HepG2 (cell line): Measurements from ENCODE around the gene ATP2B3. TPM values are rescaled to one million over a fixed set of nuclear protein-coding genes. Genes with fewer than 3 reads are reported as not detected.

Experiments used
- GABPB1 ChIP-seq: IDR thresholded peaks from 2 replicates; pipeline ENCODE4 v1.6.1; 2016; ENCODE audit warnings: mild to moderate bottlenecking, missing genetic modification reagents, moderate library complexity, missing compliant biosample characterization
- KDM2A ChIP-seq: sonication (generic); formaldehyde crosslinking; IDR thresholded peaks from 2 replicates; pipeline ENCODE4 v1.4.0; 2020; ENCODE audit warnings: low read depth, missing genetic modification reagents, borderline replicate concordance
- NCOA1 ChIP-seq: sonication (generic); formaldehyde crosslinking; IDR thresholded peaks from 2 replicates; pipeline ENCODE4 v1.9.0; 2021; ENCODE audit warnings: missing genetic modification reagents
- NCOA2 ChIP-seq: sonication (generic); formaldehyde crosslinking; IDR thresholded peaks from 2 replicates; pipeline ENCODE4 v1.8.0; 2022; ENCODE audit warnings: inconsistent platforms
- NFRKB ChIP-seq: fragments of 450-650 bp; IDR thresholded peaks from 2 replicates; pipeline ENCODE4 v1.6.1; 2017
- NKX3-1 ChIP-seq: sonication (generic); formaldehyde crosslinking; IDR thresholded peaks from 2 replicates; pipeline ENCODE4 v1.5.0; 2020; ENCODE audit warnings: missing genetic modification reagents
- NR1H2 ChIP-seq: sonication (generic); formaldehyde crosslinking; IDR thresholded peaks from 2 replicates; pipeline ENCODE4 v1.8.1; 2022; ENCODE audit warnings: low read depth, missing genetic modification reagents, borderline replicate concordance
- POGK ChIP-seq: sonication (generic); formaldehyde crosslinking; conservative IDR thresholded peaks from 2 replicates; pipeline ENCODE4 v1.8.0; 2022; ENCODE audit warnings: mild to moderate bottlenecking, moderate library complexity, missing genetic modification reagents
- POLR2AphosphoS5 ChIP-seq: IDR thresholded peaks from 2 replicates; pipeline ENCODE4 v1.6.1; 2012; ENCODE audit warnings: low read depth, low read length
- PRDM4 ChIP-seq: sonication (generic); formaldehyde crosslinking; IDR thresholded peaks from 2 replicates; pipeline ENCODE4 v1.9.0; 2021; ENCODE audit warnings: missing genetic modification reagents, borderline replicate concordance
- REL ChIP-seq: sonication (generic); formaldehyde crosslinking; conservative IDR thresholded peaks from 2 replicates; pipeline ENCODE4 v1.8.0; 2022; ENCODE audit warnings: mild to moderate bottlenecking, missing genetic modification reagents, moderate library complexity
- SPEN ChIP-seq: sonication (generic); formaldehyde crosslinking; IDR thresholded peaks from 2 replicates; pipeline ENCODE4 v1.5.1; 2020; ENCODE audit warnings: low read depth, mild to moderate bottlenecking, missing genetic modification reagents
- TSC22D2 ChIP-seq: sonication (generic); formaldehyde crosslinking; IDR thresholded peaks from 2 replicates; pipeline ENCODE4 v1.5.1; 2020; ENCODE audit warnings: missing genetic modification reagents, mild to moderate bottlenecking, borderline replicate concordance
- ZFP1 ChIP-seq: IDR thresholded peaks from 2 replicates; pipeline ENCODE4 v1.6.1; 2016
- ZNF20 ChIP-seq: sonication (generic); formaldehyde crosslinking; IDR thresholded peaks from 2 replicates; pipeline ENCODE4 v1.4.0; 2020; ENCODE audit warnings: mild to moderate bottlenecking, moderate library complexity, missing genetic modification reagents
- ZNF296 ChIP-seq: sonication (generic); formaldehyde crosslinking; conservative IDR thresholded peaks from 2 replicates; pipeline ENCODE4 v1.5.0; 2020; ENCODE audit warnings: mild to moderate bottlenecking, missing genetic modification reagents
- ZNF629 ChIP-seq: sonication (generic); formaldehyde crosslinking; conservative IDR thresholded peaks from 2 replicates; pipeline ENCODE4 v1.5.0; 2020; ENCODE audit warnings: missing genetic modification reagents
- ZSCAN31 ChIP-seq: sonication (generic); formaldehyde crosslinking; IDR thresholded peaks from 2 replicates; pipeline ENCODE4 v1.5.0; 2020; ENCODE audit warnings: low read depth, mild to moderate bottlenecking, missing genetic modification reagents
- ZUFSP ChIP-seq: sonication (generic); formaldehyde crosslinking; IDR thresholded peaks from 2 replicates; pipeline ENCODE4 v1.9.0; 2021; ENCODE audit warnings: missing genetic modification reagents, mild to moderate bottlenecking, borderline replicate concordance
- polyA plus RNA-seq, 8 experiments: library from polyadenylated mRNA; depleted of rRNA in 3 of 8; stranded (reverse) in 7 of 8; unstranded in 1 of 8; fragments of >200 nt; fragmentation: Illumina TruSeq in 4 of 8; extraction: Trizol in 4 of 8; gene quantifications; 2 replicates each; pipeline versions ENCODE4 v1.2.1 to v1.2.3, GENCODE V29; 2011 to 2016; ENCODE audit warnings: low read depth in 4 of 8, missing spikeins in 1 of 8, mixed read lengths in 1 of 8; ENCODE audit not compliant: insufficient read depth in 1 of 8
- total RNA-seq, 5 experiments: library from RNA; depleted of rRNA; stranded (reverse); fragments of >200 nt; fragmentation: Illumina TruSeq; extraction: Trizol; gene quantifications; 2 replicates each; pipeline ENCODE4 v1.2.3, GENCODE V29; 2016; ENCODE audit warnings: low read depth in 1 of 5
- TF ChIP-seq, protein P1 (sequence below): sonication (generic); formaldehyde crosslinking; IDR thresholded peaks from 2 replicates; pipeline ENCODE4 v1.5.0; 2020; ENCODE audit warnings: missing genetic modification reagents
- TF ChIP-seq, protein P2 (sequence below), 2 experiments: sonication (generic) in 1 of 2; formaldehyde crosslinking in 1 of 2; IDR thresholded peaks; 2 replicates each; pipeline versions ENCODE4 v1.4.0 to v1.6.1; 2018 to 2020; ENCODE audit warnings: missing genetic modification reagents in 2 of 2, borderline replicate concordance in 1 of 2, low read depth in 1 of 2, mild to moderate bottlenecking in 1 of 2, missing biosample characterization in 1 of 2

ATP2B3 gene
- total and polyA plus RNA-seq, 2 of the 13 experiments (the other 11 are each of a cell fraction or from before 2014, with no cell fraction given) = not detected

DNA sequence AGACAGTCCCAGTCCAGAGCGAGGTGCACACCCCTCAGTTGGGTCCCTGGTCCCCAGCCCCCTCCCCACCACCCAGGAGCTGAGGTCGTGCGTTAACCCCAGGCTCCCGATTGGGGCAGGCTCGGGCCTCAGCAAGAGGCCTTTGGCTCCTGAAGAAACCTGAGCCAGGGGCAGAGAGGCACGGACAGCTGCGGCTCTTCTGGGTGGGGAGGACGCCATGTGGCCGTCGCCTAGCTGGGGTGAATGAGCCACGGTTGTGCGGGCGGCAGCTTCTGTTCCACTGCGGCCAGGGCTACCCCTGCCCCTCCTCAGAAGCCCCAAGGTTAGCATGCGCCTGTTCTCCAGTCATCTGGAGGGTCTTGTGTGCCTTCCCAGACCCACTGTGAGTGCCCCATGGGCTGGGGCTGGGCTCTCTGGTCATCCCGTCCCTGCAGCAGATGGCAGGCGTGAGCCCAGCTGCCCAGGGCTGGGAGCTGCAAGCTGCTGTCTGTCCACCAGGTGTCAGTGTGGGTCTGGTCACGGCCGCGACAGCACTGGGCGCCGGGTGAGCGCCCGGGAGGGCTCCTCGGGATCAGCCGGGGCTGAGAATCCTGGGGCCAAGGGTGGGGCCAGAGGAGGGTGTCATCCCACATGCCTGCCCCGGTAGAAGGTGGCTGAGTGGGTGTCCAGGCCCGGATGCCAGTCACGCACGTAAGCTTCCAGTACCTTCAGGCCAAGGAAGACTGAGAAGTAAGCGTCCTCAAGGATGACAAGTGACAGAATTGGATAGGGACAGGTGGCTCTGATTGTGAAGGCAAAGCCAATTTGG lies 21.9 kb downstream of the ATP2B3 start (continued):
- TF ChIP-seq NKX3-1 = no peak
- no peak for TF ChIP-seq REL
- TF ChIP-seq NR1H2 (CRISPR knock-in tag) = no peak
- TF ChIP-seq NCOA2 = no peak
- TF ChIP-seq NCOA1 (CRISPR knock-in tag) = no peak
- no peak for TF ChIP-seq SPEN (CRISPR knock-in tag)
- no peak for TF ChIP-seq ZFP1 (CRISPR knock-in tag)
- no peak for TF ChIP-seq ZNF296 (CRISPR knock-in tag)
- no peak for TF ChIP-seq ZUFSP (CRISPR knock-in tag)
- TF ChIP-seq KDM2A = peak; percentile 55; the same call in 1 of the 2 replicates
- no peak for TF ChIP-seq ZSCAN31
- 0 out of 2 replicates have a peak, but pooled peaks have one; percentile 24 for TF ChIP-seq POGK
- TF ChIP-seq ZNF20 (CRISPR knock-in tag) = no peak
- no peak for TF ChIP-seq TSC22D2 (CRISPR knock-in tag)
- TF ChIP-seq, protein P1, sequence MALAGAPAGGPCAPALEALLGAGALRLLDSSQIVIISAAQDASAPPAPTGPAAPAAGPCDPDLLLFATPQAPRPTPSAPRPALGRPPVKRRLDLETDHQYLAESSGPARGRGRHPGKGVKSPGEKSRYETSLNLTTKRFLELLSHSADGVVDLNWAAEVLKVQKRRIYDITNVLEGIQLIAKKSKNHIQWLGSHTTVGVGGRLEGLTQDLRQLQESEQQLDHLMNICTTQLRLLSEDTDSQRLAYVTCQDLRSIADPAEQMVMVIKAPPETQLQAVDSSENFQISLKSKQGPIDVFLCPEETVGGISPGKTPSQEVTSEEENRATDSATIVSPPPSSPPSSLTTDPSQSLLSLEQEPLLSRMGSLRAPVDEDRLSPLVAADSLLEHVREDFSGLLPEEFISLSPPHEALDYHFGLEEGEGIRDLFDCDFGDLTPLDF (CRISPR knock-in tag) = no peak
- no peak for TF ChIP-seq NFRKB
- TF ChIP-seq ZNF629 (CRISPR knock-in tag) = no peak
- TF ChIP-seq PRDM4 (CRISPR knock-in tag) = no peak
- TF ChIP-seq GABPB1 (CRISPR knock-in tag) = no peak
- TF ChIP-seq POLR2AphosphoS5 = no peak
- TF ChIP-seq, protein P2, sequence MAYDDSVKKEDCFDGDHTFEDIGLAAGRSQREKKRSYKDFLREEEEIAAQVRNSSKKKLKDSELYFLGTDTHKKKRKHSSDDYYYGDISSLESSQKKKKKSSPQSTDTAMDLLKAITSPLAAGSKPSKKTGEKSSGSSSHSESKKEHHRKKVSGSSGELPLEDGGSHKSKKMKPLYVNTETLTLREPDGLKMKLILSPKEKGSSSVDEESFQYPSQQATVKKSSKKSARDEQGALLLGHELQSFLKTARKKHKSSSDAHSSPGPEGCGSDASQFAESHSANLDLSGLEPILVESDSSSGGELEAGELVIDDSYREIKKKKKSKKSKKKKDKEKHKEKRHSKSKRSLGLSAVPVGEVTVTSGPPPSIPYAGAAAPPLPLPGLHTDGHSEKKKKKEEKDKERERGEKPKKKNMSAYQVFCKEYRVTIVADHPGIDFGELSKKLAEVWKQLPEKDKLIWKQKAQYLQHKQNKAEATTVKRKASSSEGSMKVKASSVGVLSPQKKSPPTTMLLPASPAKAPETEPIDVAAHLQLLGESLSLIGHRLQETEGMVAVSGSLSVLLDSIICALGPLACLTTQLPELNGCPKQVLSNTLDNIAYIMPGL (CRISPR knock-in tag; IDR thresholded peaks at IDR 0.05; ENCODE audit: borderline replicate concordance in 1 of 2, low read depth in 1 of 2) = 0 out of 4 replicates have a peak, but pooled peaks have one; percentile 35 to 47
